Stimulated activated CD8-positive, alpha-beta memory T cell treated with anti-CD3 and anti-CD28 coated beads, Interleukin-15, amount 100 ng/mL, for 1 hour (primary cell): Measurements from ENCODE around the gene TRNAU1AP.

Experiments used
- DNase-seq: peaks from one replicate; pipeline ENCODE4 v3.0.0-alpha.2; 2020; ENCODE audit warnings: low read depth

Gene TRNAU1AP

GRCh38 chr1:28604962-28605361 lies 52.1 kb downstream of the TRNAU1AP start:
- no peak for DNase-seq

GRCh38 chr1:28606771-28607170 lies 53.9 kb downstream of the TRNAU1AP start:
- no peak for DNase-seq

DNA sequence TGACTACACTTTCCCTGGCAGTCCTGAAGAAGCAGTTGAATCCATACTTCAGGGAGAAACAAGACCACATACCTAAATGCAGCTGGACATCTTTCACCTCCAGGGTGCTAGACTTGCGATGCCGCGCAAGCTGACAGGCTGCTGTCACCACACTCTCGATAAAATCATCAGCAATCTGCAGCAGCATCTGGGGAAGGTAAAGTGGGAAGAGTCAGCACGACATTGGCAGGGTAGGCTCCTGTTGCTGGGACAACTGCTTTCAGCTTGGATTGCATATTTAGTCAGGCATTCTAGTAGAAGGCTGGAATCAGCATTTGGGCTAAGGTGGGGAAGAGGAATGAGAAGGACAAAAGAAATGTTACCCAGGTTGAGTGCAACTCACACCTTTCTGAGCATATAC lies 60.3 kb downstream of the TRNAU1AP start:
- DNase-seq: no peak
